NCI-H748 (cell line): ENCODE data around the gene OTOG.

Experiments
- DNase-seq: peaks from one replicate; lab custom pipeline; 2025; ENCODE audit not compliant: unreplicated experiment; lab: John Stamatoyannopoulos, UW

OTOG gene

DNA sequence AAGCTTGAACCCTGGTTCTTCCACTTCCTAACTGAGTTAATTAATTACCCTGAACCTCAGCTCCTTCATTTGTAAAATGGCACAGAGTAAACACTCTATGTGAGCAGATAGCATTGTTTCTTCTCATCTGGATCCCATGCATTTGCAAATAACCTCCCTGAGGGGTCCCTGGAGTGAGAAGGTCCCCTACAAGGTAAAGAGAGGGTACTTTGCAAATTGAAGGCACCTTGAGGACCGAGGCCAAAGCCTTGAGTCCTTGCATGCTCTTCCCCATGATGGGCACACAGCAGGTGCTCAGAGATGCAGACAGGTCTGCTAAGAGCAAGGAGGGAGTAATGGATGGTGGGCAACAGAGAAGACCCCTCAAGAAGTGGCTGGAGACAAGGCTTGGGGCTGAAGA is 33.2 kb downstream of the OTOG start:
- no peak for DNase-seq

DNA sequence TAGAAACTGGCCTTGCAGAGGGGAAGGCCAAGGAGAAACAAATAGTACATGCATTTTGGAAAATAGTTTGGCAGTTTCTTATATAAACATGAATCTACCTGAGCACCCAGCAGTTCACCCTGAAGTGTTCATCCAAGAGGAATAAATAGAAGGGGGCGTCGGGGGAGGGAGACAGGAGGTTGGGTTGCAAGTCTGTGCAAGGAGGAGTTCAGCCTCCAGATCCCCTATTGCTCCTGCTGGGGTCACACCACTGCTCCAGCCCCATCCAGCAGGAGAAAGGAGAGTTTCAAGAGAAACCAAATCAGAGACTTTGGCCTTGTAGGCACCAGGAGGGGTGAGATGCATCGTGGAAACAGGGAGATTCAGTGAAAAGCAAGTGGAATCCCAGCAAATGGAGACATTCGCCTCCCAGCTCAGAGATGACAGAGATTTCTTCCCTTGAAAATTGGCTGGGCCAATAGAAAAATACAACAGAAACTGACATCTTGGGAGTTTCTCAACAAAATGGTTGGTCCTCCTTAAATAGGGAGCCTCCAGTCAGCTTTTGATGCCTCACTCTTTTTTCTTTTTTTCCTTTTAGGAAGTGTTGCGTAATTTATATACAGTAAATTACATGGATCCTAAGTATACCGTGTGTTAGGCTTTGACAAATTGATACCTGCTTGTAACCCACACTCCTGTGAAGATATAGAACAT is 34.1 kb downstream of the OTOG start:
- DNase-seq = no peak

DNA sequence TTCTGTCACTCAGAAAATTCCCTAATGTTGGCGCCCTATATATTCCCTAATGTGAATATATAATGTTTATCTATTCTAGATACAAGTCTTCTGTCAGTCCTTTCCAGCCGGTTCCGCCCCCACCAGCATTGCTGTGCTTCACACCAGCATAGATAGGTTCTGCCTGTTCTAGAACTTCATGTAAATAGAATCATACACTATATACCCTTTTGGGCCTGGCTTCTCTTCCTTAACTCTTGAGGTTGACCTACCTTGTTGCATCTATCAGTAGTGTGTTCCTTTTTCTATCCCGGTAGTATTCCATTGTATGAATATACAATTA is 34.6 kb downstream of the OTOG start:
- no peak for DNase-seq

DNA sequence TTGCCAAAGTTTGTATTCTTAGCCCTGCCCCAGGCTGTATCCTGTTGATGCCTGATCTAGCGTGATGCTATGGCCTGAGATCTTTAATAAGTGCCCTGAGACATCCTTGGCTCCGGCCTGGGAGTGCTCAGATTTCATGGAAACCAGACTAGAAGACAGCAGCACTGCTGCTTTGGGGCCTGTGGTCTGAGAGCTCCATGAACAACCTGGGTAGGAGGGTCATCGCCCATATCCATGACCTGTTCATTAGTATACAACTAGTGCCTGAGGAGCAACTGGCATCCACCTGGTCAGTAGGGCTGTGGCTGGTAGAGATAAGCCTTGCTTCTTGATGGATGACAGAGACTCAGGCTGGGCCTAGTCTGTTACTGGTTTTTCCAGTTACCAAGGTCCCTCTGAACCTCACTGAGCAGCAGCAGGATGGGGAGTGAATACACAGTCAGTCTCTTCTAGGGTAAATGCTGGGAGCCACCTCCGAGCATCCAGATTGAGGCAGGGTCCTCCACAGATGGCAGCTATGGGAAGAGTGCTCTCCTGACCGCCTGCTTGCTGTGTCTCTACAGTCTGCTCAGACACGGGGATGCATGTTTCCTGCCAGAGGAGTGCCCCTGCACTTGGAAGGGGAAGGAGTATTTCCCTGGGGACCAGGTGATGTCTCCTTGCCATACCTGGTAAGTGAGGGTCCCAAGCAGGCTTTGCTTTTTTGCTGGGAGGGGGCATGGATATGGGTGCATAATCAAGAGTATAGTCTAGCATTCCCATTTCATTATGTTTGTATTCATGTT is 39.0 kb downstream of the OTOG start:
- DNase-seq = no peak

DNA sequence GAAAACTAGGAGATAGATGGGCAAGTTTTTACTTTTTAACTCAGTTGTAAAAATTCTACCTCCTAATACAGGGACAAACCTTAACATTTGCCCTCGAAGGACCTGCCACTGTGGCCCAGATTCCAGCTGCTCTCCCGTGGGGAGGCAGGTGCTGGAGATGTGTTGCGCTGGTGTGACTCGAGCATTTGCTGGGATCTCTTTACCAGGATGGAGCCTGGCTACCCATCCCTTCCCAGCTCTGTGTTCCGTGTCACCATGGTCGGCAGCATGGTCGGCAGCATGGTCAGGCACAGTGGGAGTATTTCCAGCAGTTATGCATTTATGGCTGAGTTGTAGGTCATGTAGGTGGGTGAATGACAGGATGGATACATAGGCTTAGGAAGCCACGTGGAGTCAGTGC is 41.1 kb downstream of the OTOG start:
- DNase-seq = no peak

DNA sequence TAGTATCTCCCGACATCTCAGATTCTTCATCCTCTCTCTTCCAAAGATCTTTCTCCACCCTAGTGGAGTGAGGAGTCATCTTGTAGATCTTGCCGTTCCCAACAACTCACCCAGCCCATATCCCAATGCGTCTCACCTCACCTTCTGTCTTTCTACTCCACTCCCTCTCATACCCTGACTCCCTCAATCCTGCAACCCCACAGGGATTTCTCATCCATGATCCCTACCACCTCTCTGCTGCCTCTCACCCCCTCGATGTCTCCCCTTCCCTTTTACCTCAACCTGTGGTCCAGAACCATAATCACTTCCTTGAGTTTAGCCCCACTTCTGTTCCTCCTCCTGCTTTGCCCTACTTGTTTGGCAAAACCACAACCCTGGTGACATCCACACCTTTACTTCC is 41.7 kb downstream of the OTOG start:
- no peak for DNase-seq

DNA sequence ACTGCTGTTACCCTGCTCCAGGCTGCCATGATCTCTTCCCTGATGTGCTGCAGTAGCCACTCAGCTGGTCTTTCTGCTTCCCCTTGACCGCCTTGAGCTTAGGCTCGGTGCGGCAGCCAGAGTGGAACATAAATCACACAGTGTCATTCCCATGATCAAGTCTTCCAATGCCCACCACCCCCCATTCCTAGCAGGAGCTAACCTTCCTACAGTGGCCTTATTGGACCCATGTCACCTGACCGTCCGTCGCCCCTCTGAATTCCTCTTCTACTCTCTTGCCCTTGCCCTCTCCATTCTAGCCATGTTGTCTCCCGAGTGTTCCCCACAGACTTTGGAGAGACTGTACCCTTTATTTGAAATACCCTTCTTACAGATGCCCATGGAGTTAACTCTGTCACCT is 43.4 kb downstream of the OTOG start:
- DNase-seq = no peak

DNA sequence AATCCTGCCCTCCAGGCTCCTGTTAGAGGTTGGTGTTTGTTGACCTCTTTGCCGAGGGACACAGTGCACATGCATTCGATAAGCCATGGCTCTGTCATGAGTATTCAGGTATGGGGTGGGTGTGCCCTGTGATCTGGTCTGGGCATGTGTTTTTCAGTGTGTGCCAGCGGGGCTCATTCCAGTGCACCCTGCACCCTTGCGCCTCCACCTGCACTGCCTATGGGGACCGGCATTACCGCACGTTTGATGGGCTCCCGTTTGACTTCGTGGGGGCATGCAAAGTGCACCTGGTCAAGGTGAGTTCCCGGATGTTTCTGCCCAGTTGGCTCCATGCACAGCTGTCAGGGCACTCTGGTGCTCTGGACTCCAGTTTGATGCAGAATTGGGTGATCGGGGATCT is 44.2 kb downstream of the OTOG start:
- no peak for DNase-seq

DNA sequence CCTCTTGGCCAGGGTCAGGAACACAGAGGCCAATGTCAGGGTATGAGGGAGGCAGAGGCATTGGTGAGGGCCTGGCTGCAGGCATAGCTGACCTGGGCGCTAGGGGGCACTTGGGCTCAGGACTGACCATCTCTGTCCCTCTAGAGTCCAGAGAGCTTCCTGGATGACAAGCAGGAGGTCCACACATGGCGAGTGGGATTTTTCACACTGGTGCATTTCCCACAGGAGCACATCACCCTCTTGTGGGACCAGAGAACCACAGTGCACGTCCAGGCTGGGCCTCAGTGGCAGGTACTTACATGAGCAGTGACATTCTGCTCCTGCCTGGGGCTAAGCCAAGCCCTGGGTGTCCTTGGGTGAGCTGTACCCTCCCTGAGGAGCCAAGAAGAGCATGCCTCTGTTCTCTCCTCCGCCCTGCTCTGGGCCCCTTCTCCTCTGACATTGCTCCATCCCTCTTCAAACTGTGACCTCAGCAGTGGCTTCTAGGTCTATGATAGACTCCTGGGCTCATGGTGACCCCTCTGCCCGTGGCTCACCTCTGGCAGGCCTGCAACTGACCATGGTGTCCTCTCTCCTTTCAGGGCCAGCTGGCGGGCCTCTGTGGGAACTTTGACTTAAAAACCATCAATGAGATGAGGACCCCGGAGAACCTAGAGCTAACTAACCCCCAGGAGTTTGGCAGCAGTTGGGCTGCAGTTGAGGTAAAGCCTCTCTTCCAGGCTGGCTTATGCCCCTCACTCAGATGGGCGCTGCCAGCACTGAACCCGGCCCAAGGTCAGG is 46.6 kb downstream of the OTOG start:
- DNase-seq = no peak

DNA sequence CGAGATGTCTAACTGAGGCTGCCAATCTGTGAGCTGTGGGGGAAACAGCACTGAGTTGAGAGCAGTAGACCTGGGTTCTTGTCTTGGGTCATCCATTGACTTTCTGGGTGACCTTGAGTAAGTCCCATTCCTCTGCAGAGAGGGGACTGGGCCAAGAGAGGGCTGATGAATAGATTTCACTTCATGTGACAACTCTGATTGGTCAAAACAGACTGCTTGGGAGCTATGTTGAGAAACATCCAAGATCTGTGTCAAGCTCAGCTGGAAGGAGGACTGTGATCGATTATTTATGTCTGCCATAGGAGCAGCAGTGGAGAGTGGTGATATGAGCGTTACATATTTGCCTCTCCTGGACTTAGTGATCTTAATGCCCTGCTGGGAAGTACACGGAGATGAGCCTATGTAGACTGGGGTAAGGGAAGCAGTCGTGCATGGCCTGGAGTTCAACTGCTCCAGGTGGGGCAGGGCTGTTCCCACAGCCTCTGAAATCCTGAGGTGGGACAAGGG is 47.7 kb downstream of the OTOG start:
- no peak for DNase-seq

DNA sequence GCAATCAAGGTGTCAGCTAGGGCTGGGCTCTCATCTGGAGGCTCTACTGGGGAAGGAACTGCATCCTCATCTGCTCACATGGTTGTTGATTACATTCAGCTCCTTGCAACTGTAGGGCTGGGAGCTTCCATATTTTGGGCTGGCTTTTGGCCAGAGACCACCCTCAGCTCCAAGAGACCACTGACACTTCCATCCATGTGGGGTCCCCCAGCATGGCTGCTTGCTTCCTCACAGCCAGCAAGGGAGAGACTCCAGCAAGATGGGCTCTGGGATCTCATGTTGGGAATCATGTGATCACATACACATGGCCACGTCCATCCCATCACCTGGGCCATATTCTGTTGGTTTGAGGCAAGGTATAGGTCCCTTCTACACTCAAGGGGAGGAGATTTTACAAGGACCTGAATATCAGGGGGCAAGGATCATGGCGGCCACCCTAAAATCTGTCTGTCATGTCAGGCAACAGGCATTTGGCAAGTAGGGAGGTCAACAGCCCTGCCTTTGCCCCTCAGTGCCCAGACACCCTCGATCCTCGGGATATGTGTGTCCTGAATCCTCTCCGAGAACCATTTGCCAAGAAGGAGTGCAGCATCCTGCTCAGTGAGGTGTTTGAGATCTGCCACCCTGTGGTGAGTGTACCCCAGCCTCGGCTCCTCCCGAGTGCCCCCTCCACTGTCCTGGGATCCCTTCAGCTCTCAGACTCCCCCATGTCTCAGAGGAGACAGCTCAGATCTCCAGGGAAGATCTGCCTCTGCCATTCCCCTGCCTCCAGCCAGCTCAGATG is 48.7 kb downstream of the OTOG start:
- no peak for DNase-seq

DNA sequence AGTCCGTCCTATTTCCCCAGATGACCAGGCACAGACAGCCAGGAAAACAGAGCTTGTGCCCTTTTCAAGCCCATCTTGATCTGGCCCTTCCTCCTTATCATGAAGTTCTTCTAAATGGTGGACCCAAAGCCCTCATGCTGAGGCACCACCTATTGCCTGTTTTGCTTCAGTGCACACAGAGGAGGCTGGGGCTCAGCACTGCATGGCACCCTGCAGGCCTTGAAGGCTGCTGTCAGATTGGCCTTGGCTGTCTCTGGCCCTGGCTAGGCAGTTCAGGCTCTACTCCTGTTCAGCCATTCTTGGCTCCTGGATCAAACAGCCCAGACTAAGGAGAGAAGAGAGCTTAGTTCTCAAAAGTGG is 49.2 kb downstream of the OTOG start:
- DNase-seq = no peak

DNA sequence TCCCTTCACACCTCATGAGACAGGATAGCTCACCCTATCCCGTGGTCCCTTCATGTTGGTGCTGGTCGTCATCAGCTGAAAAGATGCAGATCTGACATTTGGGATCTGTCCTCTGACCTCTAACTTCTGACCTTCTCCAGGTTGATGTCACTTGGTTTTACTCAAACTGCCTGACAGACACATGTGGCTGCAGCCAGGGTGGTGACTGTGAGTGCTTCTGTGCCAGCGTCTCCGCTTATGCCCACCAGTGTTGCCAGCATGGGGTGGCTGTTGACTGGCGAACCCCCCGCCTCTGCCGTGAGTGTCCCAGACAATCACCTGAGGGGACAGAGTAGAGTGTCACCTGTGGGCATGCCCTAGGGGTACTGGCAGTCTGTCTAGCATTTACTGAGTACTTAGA is 49.7 kb downstream of the OTOG start:
- DNase-seq = no peak

DNA sequence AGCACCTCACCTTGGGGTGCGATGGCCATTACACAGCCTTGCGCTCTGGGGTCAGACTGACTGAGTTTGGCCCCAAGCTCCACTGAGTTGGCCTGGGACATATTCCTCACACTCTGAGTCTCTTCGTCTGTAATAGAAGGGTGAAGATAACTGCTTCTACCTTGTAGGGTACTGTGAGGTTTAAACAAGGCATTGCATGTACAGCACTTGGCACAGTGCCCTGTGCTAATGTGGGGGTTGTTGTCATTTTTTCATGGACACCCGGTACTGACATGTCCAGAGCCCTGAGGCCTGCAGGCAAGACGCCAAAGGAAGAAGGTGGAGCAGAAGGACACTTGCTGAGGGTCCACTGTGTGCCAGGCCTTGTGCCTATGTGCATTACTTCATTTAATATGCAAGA is 50.7 kb downstream of the OTOG start:
- no peak for DNase-seq

DNA sequence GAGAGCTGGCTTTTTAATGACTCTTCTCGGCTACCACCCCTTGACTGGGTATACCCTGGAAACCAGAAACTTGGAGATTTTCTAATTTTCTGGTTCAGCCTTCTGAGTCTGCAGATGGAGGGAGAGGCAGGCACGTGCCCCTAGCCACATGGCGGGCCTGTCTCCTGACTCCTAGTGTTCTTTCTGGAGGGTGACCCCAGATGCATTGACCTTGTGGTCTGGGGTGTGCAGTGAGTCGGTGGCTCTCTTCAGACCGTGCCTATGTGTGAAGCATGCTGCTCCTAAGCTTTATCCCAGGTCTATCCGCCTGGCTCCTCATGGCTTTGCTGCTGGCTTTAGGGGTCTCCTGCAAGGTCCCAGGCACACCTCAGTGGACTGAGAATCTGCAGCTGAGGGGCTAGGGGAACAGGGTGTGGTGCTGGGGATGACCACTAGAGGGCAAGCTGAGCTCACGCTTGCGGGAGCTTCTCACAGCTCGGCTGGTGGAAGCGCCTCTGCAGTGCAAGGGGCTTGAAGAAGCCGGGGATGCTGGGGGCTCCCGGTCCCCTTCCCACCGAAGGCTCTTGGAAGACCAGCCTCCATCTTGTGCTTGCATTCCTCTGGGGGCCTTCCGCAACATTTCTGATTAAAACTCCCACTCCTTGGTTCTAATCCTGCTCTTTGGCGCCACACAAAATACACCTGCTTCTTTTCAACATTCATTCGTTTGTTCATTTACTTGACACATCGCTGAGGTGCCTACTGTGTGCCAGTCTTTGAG is 51.8 kb downstream of the OTOG start:
- DNase-seq = peak; percentile 77

DNA sequence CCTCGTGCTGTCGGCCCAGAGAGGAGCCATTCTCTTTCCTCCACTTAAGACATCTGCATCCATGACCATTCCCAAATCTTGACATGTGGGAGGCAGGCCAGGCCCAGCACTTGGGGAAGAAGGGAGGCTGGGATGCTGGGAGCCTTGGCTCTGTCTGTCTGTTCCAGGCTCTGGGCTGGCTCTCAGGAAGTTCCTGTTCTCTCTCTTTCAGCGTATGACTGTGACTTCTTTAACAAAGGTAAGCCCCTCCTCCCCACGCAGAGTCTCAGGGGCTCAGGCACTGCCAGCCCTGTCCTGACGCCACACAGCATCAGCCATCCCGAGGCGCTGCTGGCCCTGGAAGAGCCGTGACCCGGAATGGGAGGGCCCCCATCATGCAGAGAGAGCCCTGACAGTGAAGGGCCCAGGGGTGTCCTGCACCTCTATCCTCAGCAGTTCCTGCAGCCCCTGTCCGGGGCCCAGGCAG is 52.4 kb downstream of the OTOG start:
- DNase-seq = no peak

DNA sequence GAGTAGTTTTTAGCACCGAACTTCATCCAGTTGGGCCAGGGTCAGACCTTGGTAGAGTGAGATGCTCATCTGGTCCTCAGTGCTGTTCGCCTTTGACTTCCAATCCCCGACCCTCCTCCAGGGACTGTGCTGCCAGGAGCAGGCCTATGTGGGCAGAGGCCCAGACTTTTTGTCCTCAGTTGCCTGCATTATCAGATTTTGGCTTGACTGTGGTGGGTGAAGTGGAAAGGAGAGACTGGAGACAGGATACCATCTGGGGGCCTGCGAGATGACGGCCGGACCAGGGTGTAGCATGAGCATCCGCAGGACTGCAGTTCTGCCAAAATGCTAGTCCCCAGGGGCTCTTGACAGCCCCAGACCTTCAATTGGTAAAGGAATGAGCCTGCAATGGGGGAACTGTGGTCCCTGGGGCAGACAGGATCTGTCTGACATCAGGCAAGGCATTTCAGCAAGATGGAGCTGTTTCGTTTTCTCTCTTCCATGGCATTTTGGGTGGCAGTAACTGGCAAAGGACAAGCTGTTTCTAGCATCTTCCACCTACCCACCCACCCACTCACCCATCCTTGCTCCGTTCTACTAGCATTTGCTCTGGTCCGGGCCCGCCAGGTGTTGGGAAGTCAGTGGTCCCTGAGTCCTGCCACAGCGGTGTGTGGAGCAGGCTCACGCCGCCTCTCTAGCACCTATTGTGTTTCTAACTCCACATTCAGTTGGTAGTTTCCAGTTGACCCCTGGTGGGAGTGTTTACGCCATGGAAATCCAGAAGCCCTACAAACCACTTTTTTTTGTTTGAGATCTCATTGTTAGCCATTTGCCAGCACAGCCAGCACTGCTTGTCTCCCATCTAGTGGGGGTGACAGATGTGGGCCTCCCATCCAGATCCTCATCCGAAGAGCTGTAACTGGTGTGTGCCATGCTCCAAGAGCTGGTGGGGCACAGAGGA is 53.5 kb downstream of the OTOG start:
- no peak for DNase-seq

DNA sequence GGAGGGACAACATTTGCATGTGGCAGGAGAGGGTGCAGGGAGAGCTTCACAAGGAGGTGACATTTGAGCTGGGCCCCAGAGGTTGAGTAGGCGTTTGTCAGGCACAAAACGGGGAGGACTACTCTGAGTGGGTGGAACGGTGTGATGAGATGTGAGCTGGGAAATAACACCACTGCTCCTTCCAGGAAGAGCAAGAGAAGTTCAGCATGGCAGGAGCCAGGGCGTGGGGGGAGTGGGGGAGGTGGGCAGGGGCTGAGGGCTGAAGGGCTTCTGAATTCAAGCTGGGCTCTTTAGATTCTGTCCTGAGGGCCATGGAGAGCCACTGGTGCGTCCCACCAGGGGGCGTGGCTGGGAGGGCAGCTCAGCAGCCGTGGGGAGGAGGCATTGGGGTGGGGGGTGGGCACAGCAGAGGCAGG is 54.2 kb downstream of the OTOG start:
- DNase-seq = no peak

DNA sequence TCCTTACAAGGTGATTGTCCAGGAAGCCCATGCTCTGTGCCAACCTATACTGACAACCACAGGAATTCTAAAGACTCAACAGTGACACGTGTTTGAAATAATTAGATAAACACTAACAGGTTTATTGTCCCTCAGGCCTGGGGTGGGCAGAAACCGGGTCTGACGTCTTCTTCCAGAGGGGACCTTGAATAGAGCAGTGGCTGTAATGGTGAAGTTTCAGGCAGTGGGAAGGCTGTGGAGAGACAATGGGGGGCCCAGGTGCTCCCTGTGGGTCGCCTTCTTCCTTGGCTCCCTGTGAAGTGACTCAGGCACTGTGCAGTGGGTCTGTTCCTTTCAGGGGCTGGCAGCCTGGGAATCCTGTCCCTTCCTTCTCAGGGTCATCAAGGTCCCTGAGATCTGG is 54.6 kb downstream of the OTOG start:
- DNase-seq = no peak
